Measurements from ENCODE around the gene AEBP1.

The AEBP1 gene

GRCh38 chr7:44158096-44158872 lies 54.1 kb downstream of the AEBP1 start:
- DNase-seq = no peak

- no peak for DNase-seq
These were observed 54.9 kb downstream of the AEBP1 start for GRCh38 chr7:44158873-44159631.

GRCh38 chr7:44159824-44160630 lies 55.9 kb downstream of the AEBP1 start:
- DNase-seq = no peak

- no peak for DNase-seq
These were observed 57.2 kb downstream of the AEBP1 start for GRCh38 chr7:44161371-44161770.

GRCh38 chr7:44162179-44162578 lies 58.0 kb downstream of the AEBP1 start:
- DNase-seq = no peak

GRCh38 chr7:44162785-44163395 lies 58.7 kb downstream of the AEBP1 start:
- DNase-seq = no peak

- no peak for DNase-seq
These were observed 59.4 kb downstream of the AEBP1 start for GRCh38 chr7:44163591-44163990.
